Psoas muscle (tissue), 8 donors: Measurements from ENCODE around the gene PDE1C. TPM values are rescaled to one million over a fixed set of nuclear protein-coding genes. Genes with fewer than 3 reads are reported as not detected.
"Not testable (repeated sequence)": the region's sequence is repeated elsewhere in the genome, so short reads cannot be mapped to it uniquely, and the experiment has no call there.

Experiments used
- ATAC-seq, 4 donors: fragments of 200-7000 bp; cut with Tn5 transposase; one replicate each; pipeline ENCODE4 v1.9.1; 2020; ENCODE audit warnings: moderate library complexity in 3 of 4, mild to moderate bottlenecking in 2 of 4
- DNase-seq, 2 donors: peaks; one replicate each; pipeline ENCODE4 v3.0.0-alpha.2; 2020
- H3K27ac ChIP-seq: fragments of 200-600 bp; one replicate; pipeline ENCODE4 v1.8.0; 2022
- H3K27me3 ChIP-seq, 3 donors: fragments of 200-600 bp in 1 of 3; one replicate each; pipeline versions ENCODE4 v1.6.1 to v1.8.0; 2013 to 2022; ENCODE audit warnings: low read length in 2 of 3, mild to moderate bottlenecking in 2 of 3, moderate library complexity in 1 of 3; ENCODE audit not compliant: insufficient read depth in 3 of 3
- H3K36me3 ChIP-seq, 2 donors: fragments of 200-600 bp in 1 of 2; one replicate each; pipeline versions ENCODE4 v1.6.1 to v1.8.0; 2013 to 2022; ENCODE audit warnings: low read depth in 1 of 2, mild to moderate bottlenecking in 1 of 2, moderate library complexity in 1 of 2; ENCODE audit not compliant: insufficient read depth in 1 of 2
- H3K4me1 ChIP-seq: fragments of 200-600 bp; one replicate; pipeline ENCODE4 v1.8.0; 2022
- H3K4me3 ChIP-seq: fragments of 200-600 bp; one replicate; pipeline ENCODE4 v1.8.0; 2022; ENCODE audit warnings: mild to moderate bottlenecking
- H3K9me3 ChIP-seq: fragments of 200-600 bp; one replicate; pipeline ENCODE4 v1.8.0; 2022
- CTCF ChIP-seq: fragments of 200-600 bp; IDR thresholded peaks from one replicate; pipeline ENCODE4 v1.8.0; 2022; ENCODE audit warnings: antibody characterized with exemption
- WGBS, 3 donors: extraction: QIAGEN DNeasy Blood & Tissue Kit; methylation state at CpG; one replicate each; pipeline versions ENCODE4 v1.1.6 to v1.1.7; 2013; 5-methylcytosine and 5-hydroxymethylcytosine counted together
- intact Hi-C, 2 donors: fragments of 100-400 bp; cut with DNase I; formaldehyde crosslinking; loops; one replicate each; pipeline versions ENCODE4 v1.11.0 to v1.14.2; 2022
- polyA plus RNA-seq, 3 donors: library from polyadenylated mRNA; stranded (reverse); fragments of 200-250 nt; gene quantifications; one replicate each; pipeline ENCODE4 v1.2.3, GENCODE V29; 2013
- total RNA-seq, 4 donors: library from RNA; stranded (reverse); fragmentation: NEBNext Ultra II Directional in 2 of 4; extraction: Animal tissue kit (Norgen Biotek cat#: 25700) in 2 of 4; gene quantifications; one replicate each; pipeline versions ENCODE4 v1.2.1 to v1.2.4, GENCODE V29; 2021 to 2023
- donor health status: healthy with polysubstance abuse.
- donor health status: DM: no; HTN: no; CAD: no; lungs with moderate emphysema.
- donor health status: Bipolar disorder and iron deficiency.
- donor health status: healthy.
- donor health status: DM: yes; HTN: yes; CAD: no.
- donor health status: DM: no; HTN: no; CAD: no.
- donor health status: DM: no; HTN: no; CAD: no.
- donor health status: DM: yes; HTN: yes; CAD: no.

Gene PDE1C
- total and polyA plus RNA-seq, 7 donors, result 0.20 to 1.9 (median 0.64) TPM

GRCh38 chr7:32020551-32021159 lies 49.6 kb downstream of the PDE1C start:
- Histone ChIP-seq H3K4me3 (no peak overlapping the region), H3K36me3 (no peaks in the 10 kb centered on the region), H3K27ac (no peak overlapping the region), H3K4me1 (no peaks in the 10 kb centered on the region), H3K27me3 (no peaks in the 10 kb centered on the region), H3K9me3 (no peaks in the 10 kb centered on the region)
- intact Hi-C loops, result no loop called here
- WGBS, 3 donors, result 44 to 62% (median 52%) methylated on average over 2 of the region's 2 CpGs
- DNase-seq (no peak), ATAC-seq (no peak)
- TF ChIP-seq CTCF, result no peak

- ATAC-seq (no peak), DNase-seq (no peak)
- H3K9me3 ChIP-seq, result no peaks in the 10 kb centered on the region
- no peaks in the 10 kb centered on the region for H3K4me1 ChIP-seq
- H3K27me3 ChIP-seq, result no peaks in the 10 kb centered on the region
- TF ChIP-seq CTCF, result no peak
- H3K27ac ChIP-seq, result no peak overlapping the region
- 89 to 91% (median 89%) methylated on average over 2 of the region's 2 CpGs for WGBS, 3 donors
- no peaks in the 10 kb centered on the region for H3K36me3 ChIP-seq
- intact Hi-C loops, result no loop called here
- no peak overlapping the region for H3K4me3 ChIP-seq
Observed at GRCh38 chr7:32018845-32019578, 51.2 kb downstream of the PDE1C start.

GRCh38 chr7:32015133-32015532 lies 55.1 kb downstream of the PDE1C start:
- 73 to 84% (median 79%) methylated on average over 2 of the region's 2 CpGs for WGBS, 3 donors
- DNase-seq, result no peak

GRCh38 chr7:32013471-32013870 lies 56.7 kb downstream of the PDE1C start:
- ATAC-seq, DNase-seq, intact Hi-C loops, H3K36me3 ChIP-seq, H3K9me3 ChIP-seq, H3K4me1 ChIP-seq, H3K27ac ChIP-seq, H3K4me3 ChIP-seq, H3K27me3 ChIP-seq: not testable (repeated sequence)
- WGBS, 3 donors, result 41 to 51% (median 45%) methylated on average over 2 of the region's 2 CpGs

More at GRCh38 chr7:32015133-32015532, 55.1 kb downstream of the PDE1C start:
- no peak overlapping the region for H3K4me3 ChIP-seq
- no peak overlapping the region for H3K27ac ChIP-seq
- no peak for TF ChIP-seq CTCF
- H3K36me3 ChIP-seq, result no peaks in the 10 kb centered on the region
- ATAC-seq, result no peak
- intact Hi-C loops, result no loop called here
- H3K4me1 ChIP-seq, result no peaks in the 10 kb centered on the region
- peaks cover 5% of the 10 kb centered on the region for H3K9me3 ChIP-seq
- H3K27me3 ChIP-seq, result no peaks in the 10 kb centered on the region

GRCh38 chr7:32005577-32005976 lies 64.6 kb downstream of the PDE1C start:
- Histone ChIP-seq H3K4me3 (no peak overlapping the region), H3K27ac (no peak overlapping the region), H3K27me3 (no peaks in the 10 kb centered on the region), H3K4me1 (no peaks in the 10 kb centered on the region), H3K9me3 (peaks cover 7% of the 10 kb centered on the region), H3K36me3 (no peaks in the 10 kb centered on the region)
- intact Hi-C loops, result no loop called here
- TF ChIP-seq CTCF, result no peak
- ATAC-seq (no peak), DNase-seq (no peak)
- 94 to 98% (median 94%) methylated on average over 2 of the region's 2 CpGs for WGBS, 3 donors
